GM19438 (cell line): Measurements from ENCODE around the gene FAM3A.
A peak's percentile ranks its signal among the peaks of the same experiment; 100 is the strongest.
"Not testable (repeated sequence)": the region's sequence is repeated elsewhere in the genome, so short reads cannot be mapped to it uniquely, and the experiment has no call there.

Experiments used
- ATAC-seq: cut with Tn5 transposase; IDR thresholded peaks from one replicate; pipeline ENCODE4 v1.9.1; 2021; ENCODE audit warnings: low read depth; ENCODE audit not compliant: unreplicated experiment

Gene FAM3A, protein sequence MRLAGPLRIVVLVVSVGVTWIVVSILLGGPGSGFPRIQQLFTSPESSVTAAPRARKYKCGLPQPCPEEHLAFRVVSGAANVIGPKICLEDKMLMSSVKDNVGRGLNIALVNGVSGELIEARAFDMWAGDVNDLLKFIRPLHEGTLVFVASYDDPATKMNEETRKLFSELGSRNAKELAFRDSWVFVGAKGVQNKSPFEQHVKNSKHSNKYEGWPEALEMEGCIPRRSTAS

DNA sequence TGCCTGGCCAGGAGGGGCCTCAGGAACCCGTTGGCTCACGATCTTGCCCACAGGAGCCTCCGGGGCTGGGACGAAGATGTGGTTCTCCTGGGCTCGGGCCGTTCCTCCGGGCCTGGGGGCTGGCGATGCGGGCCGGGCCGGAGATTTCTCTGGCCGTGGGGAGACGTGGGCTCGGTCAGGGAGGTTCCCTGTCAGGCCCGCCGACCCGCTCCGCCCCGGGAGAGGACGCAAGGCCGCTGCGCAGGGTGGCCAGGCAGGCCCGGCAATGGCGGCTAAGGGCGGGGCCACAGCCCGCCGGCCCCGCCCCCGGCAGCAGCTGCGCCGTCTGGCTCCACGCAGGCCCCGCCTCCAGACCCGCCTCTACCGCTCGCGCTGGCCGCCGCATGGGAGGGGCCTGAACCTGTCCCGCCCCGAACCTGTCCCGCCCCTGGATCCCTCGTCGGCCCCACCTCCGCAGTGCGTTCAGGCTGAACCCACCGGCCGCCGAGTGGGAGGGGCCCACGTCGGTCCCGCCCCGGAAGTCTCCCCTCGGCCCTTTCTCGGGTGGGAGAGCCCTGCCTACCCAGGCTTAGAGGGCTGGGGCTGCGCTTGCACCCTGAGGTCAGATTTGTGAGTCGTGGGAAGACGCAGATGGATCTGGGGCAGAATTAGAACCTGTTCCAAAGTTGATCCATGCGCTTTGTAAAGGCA lies at the start of gene FAM3A:
Gene FAM3A, minus strand, starts transcription at position 267 of the 690 bp plus-strand sequence. CDS start 460 bp downstream, outside the sequence.
- peak; percentile 86 for ATAC-seq

DNA sequence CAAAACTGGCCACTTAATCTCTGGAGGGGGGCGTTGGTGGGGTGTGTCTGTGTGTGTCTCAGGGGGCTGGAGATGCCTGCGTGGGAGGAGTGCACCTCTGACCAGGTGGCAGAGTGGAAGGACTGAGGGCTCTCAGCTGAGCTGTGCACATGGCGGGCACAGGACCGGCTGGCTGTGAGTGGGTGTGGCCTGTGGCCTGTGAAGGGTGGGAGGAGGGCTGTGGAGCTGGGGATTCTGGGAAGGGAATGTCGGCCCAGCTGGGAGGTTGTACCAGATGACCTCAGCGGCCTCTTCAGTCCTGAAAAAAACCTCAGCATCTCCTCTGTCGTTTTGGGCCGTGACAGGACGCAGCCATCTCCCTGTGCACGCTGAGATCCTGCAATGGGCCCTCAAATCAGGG lies 46.3 kb upstream of the FAM3A start:
- ATAC-seq: not testable (repeated sequence)

DNA sequence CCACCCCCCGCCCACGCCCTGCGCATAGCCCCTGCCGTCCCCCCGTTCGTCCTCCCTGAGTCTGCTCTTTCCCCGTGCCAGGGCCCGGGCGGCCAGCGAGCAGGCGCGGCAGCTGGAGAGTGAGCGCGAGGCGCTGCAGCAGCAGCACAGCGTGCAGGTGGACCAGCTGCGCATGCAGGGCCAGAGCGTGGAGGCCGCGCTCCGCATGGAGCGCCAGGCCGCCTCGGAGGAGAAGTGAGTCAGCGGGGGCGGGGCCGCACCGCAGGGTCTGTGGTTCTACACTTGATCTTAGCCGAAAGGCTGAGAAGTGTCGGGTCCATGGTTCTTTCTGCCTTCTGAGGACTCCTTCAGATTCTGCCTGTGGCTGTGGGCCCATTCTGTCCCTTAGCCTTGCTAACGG lies 44.3 kb upstream of the FAM3A start:
- ATAC-seq: not testable (repeated sequence)

DNA sequence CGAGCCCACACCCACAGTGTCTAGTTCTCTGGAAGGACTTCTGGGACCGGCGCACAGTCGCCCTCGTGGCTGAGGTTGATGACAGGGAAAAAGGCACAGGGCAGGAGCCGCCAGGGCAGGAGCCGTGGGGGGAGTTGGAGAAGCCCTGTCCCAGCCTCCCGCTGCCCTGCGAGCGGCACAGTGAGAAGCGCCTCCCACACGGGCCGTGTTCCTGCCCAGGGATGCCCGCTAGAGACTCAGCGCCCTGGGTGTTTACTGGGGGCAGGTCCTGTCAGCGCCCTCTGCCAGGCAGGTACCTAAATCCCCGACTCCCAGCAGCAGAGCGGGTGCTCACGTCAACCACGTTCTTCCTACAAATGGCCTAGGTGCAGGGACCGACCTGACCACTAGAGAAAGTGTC lies 42.9 kb upstream of the FAM3A start:
- ATAC-seq: not testable (repeated sequence)

DNA sequence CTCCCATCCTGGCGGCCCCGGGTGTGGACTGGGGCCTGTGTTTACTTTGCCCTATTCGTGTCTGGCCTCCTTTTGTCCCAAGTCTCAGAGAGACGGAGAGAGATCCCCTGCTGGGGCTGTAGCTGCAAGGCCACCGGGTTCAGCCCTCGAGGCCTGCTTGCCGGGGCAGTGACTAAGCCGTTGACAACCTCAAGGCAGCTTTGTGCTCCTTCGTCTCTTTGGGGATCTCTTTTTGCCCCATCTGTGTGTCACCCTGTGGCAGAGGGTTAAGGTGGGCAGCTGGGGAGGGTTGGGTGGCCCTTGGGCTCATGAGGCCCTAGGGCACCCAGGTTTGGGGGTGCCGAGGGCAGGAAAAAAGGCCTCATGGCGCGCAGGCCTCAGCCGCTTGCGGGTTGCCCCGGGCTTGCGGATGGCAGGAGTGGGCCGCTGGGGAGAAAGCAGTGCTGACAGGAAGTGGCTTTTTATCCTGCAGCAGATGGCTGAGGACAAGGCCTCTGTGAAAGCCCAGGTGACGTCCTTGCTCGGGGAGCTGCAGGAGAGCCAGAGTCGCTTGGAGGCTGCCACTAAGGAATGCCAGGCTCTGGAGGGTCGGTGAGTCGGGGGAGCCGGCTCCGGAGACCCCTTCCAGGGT lies 42.1 kb upstream of the FAM3A start:
- ATAC-seq: not testable (repeated sequence)

DNA sequence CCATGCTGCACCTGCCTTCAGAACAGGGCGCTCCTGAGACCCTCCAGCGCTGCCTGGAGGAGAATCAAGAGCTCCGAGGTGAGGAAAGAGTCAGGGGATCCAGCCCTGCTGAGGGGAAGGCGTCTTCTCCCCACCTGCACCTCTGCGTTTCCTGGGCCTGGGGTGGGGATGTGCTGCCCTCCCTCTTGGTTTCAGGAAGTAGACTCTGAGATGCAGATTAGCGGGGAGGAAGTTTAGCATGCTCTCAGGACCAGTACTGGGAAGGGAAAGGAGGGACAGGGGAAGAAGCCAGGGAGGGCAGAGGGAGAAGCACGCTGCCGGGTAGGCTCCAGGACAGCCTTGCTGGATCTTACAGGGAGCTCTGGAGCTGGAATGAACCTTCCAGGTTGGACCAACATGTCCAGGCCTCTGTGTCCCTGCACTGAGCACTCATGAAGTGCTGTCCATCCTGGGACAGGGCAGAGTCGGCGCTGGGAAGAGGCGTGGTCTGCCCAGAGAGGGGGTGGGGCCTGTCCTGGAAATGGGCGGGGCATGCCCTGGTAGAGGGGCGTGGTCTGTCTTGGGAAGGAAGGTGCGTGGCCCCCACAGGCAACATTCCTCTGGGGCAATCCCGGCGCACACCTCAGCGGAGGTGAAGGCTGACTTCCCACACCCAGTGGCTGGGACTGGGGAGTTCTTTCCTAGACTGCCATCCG lies 36.2 kb upstream of the FAM3A start:
- not testable (repeated sequence) for ATAC-seq

DNA sequence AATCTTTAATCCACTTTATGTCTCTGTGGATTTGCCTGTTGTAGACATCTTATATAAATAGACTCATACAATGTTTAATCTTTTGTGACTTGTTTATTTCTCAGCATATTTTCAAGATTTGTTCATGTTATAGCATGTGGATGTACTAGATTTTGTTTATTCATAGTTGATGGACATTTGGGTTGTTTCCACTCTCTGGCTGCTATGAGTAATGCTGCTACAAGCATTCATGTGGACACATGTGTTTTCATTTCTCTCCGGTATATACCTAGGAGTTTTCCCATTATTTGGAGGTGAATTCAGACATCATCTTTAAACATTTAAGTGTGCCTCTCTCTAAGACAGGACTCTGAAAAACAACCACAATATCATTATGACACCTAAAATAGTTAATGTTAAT lies 33.7 kb upstream of the FAM3A start:
- no peak for ATAC-seq

DNA sequence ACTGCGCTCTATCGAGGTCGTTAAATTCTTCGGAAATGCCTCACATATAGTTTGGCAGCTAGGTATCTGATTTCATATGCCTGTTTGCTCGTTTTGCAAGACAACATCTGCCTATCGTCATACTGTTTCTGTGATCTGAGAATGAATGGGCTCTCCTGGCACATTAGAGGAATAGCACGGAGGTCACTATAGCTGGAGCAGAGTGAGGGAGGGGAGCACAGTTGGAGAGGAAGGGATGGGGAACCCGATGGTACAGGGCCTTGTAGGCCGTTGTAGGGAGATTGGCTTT lies 31.9 kb upstream of the FAM3A start:
- no peak for ATAC-seq

DNA sequence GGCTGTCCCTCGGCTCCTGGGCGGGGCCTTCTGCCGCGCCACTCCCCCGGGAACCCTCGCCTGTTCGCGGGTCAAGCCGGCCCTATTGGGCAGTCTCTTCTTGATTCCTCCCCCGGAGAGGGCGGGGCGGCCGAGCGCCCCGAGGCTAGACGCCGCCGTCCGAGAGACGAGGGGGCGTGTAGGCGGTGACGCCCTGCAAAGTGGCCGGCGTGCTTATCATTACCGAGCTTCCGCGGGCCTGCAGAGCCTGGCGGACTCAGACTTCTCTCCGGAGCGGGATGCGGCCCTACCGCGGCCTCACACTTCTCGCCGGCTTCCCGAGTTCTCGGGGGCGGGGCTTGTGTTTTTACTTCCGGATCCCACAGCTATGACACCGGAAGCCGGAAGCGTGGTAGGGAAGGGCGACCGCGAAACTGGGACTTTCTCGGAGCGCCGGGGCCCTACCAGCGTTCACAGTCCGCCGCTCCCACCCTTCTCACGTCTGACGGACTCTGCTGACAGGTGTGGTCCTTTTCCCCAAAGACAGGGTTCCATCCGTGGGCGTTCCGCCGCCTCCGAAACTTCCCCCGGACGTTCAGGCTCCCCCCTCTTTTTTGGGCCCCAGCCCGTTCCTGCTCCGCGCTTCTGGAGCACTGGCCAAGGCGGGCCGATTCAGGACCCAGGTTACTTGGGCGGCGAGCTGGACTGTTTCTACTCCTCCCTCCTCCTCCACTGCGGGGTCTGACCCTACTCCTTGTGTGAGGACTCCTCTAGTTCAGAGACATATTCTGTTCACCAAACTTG lies 31.4 kb upstream of the FAM3A start, which contains the start of gene IKBKG:
Gene IKBKG, plus strand, starts transcription at position 376 of the 783 bp plus-strand sequence. CDS start 4,383 bp downstream, outside the sequence.
- peak; percentile 82 for ATAC-seq

DNA sequence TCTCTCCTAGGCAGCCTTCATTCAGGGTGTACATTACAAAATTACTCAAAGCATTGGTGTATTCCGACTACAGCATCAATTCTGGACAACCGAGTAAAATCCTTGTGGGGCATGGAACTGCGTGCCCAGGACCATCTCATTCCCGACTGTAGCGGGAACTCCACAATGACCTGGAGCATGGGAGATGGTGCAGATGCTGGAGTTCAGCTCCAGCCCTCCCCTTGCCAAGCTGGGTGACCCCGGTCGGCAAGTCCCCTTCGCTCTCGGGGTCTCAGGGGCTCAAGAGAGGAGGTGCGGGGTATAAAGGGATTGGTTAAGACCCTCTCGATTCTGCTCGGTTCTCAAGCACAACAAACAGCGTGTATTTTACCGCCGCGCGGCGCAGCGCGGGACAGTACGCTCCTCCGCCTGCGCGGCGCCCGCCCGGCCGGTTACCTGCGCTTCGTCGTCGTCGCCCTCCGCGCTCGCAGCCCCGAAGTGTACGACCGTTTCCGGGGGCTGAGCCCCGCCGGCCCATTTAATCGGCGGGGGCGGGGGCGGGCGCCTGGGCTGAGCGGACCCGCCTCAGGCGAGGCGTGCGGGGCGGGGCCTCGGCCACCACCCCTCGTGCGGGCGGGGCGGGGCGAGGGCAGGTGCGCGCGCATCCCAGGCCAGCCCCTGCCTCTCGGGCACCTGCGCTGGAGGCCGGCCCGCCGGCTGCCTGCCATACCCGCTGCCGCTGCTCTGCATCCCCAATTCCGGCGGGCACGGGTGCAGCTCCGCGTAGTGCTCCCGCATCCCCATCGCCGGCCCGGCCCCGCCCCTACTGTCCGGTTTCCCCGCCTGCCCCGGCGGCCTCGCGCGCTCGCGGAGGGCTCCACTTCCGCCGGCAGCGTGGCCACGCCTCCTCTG lies 30.6 kb upstream of the FAM3A start, which contains the start of gene G6PD:
Gene G6PD, minus strand, starts transcription at position 493 of the 891 bp plus-strand sequence. CDS start 691 bp downstream, outside the sequence.
- ATAC-seq: peak; percentile 36

DNA sequence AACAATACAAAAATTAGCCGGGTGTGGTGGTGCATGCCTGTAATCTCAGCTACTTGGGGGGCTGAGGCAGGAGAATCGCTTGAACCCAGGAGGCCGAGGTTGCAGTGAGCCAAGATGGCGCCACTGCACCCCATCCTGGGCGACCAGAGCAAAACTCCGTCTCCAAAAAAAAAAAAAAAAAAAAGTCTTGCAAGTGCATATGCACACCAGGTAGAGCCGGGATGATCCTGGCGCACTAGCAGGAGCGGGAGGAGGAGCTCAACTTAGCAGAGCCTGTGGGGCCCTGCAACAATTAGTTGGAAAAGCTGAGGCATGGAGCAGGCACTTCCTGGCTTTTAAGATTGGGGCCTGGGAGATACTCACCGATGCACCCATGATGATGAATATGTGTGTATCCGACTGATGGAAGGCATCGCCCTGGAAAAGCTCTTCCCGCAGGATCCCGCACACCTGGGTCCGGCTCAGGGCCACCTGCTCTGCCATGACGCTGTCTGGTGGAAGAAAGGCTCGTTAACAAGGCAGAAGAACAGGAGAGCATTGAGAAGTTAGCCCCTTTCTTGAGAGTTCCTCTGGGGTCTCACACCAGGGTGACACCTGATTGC lies 29.7 kb upstream of the FAM3A start:
- ATAC-seq: no peak

DNA sequence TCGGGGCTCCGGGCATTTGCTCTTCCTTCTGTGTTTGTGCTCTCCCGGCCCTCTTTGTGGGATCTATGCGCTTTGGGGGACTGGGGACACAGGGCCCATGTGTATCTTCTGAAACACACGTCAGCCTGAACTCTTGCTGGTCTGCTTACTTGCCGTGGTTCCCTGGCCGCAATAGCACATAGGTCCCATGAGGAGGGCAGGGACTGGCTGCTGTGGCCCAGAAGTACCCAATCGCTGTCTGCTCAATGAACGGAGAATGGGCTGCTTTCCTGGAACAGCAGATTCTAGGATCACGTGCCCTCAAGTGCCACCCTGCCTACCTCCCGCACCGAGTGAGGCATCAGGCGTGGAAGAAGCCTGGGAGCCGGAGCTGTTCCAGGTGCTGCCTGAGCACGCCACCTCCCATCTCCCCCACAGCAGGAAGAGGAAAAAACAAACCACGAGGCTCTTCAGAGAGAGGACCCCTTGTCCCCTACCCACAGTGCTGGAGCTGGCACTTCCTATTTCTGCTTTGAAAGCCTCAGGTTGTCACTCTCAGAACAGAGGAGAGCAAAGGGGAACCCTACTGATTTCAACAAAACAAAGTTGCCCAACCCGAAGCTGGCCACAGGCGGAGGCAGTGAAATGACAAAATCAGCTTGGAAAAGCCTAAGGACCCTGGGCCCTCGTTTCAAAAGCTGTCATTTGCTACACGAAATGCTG lies 26.8 kb upstream of the FAM3A start:
- ATAC-seq: no peak

DNA sequence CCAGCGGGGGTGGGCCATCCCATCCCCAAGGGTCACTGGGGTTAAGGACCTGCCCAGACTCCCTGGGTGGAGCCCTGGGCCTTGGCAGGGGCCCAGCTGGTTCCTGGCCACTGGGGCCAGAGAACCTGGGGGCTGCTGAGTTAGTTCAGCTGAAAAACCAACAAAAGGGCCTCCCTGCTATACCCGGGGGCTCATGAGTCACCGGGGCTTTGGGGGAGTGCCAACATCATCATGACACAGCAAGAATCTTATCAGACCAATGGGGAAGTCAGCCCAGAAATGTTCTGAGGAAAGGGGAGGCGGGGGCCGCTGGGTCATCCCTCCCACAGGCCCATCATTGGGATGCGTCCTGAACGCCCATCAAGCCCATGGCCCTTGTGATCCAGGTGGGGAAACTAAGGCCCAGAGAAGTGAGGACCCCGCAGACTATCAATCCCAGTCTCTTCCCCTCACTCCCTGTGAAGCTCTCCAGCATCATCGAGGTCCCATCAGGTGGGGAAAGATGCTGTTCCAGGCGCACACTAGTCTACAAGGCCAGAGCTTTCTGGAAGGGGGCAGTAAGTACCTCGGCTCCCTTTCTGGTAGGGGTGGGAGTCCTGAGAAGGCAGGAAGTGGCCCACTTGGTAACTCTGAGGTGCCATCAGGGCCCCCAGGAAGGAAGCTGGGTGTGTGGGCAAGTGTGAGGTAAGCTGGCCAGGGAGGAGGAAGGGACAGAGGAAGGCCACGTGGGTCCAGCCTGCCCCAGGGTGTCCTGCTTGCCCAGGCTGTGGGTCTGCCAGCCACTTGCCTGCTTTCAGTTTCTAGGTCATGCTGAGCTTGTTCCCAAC lies 26.1 kb upstream of the FAM3A start:
- ATAC-seq: no peak

DNA sequence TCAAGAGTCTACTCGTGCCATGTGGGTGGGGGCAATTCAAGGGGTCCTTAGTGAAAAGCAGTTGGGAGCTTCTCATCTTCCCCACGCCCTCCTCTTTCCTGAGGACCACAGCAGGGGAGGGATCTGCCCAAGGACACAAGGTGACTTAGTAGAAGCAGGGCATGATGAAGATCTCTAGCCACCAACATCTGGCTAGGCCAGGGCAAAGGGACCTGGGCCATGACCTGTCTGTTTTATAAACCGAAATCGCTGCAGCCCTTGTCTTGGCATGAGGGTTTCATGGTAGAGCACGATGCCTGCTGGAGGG lies 25.5 kb upstream of the FAM3A start:
- no peak for ATAC-seq

DNA sequence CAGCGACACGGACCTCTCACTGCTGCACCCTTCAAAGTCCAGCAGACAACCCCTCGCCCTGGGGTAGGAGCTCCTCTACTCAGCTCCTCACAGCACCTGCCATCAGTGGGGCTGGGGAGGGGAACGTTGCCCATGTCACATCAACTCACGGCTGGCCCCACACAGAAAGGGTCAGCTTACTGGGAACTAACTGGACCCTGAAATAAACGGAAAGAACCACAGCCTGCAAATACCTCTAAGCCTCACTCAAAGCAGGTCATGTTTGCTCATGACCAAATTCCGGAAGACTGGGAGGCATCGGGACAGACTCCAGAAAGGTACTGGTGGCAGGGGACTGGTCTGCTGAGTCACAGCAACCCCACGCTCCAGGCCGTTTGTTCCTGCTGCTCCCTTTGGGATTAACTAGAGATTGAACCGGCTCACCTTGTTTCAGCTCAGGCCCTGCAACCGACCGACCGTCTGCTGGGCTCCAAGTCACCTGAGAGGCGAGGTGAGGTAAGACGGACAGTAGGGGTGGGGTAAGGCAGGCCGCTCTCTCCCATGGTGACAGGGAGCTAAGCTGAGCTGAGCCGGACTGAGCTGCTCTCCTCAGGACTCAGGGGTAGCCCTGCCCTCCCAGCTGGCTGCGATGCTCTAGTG lies 25.0 kb upstream of the FAM3A start:
- no peak for ATAC-seq

DNA sequence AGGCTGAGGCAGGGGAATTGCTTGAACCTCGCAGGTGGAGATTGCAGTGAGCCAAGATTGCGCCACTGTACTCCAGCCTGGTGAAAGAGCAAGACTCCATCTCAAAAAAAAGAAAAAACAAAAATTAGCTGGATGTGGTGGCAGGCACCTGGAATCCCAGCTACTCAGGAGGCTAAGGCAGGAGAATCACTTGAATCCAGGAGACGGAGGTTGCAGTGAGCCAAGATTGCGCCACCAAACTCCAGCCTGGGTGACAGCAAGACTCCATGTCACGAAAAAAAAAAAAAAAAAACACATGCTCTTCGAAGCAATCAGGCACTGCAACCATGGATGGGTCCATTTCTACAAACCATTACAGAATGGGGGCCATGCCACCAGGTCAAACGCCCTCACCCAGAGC lies 24.3 kb upstream of the FAM3A start:
- ATAC-seq: not testable (repeated sequence)

DNA sequence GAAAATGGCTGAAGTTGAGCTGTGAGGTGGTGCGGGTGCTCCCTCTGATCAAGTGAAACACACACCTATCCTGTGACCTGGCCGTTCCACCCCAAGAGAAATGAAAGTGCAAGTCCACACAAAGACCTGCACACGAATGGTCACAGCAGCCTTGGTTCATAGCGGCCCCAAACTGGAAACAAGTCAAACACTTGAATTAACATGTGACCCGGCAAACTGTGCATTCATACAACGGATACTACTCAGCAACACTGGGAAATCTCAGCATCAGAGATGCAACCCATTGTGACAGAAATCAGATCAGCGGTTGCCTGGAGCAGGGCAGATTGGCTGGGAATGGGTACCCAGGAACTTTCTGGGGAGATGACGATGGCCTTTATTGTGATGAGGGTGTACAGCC lies 23.0 kb upstream of the FAM3A start:
- ATAC-seq: no peak
